GM12864 (cell line): ENCODE data around the gene RHOBTB1.

Experiments used
- DNase-seq: peaks from one replicate; pipeline ENCODE4 v3.0.0-alpha.2; 2011; ENCODE audit warnings: low read depth
- H3K4me3 ChIP-seq: 2 replicates; pipeline ENCODE4 v1.5.1; 2011; ENCODE audit warnings: mild to moderate bottlenecking, low read depth, low read length, control low read depth
- TF ChIP-seq, protein P1 (sequence below): IDR thresholded peaks from 2 replicates; pipeline ENCODE4 v1.5.1; 2011; ENCODE audit warnings: low read depth, mild to moderate bottlenecking, moderate library complexity, low read length, control low read depth, inconsistent platforms; ENCODE audit errors: missing control alignments

RHOBTB1 gene

DNA sequence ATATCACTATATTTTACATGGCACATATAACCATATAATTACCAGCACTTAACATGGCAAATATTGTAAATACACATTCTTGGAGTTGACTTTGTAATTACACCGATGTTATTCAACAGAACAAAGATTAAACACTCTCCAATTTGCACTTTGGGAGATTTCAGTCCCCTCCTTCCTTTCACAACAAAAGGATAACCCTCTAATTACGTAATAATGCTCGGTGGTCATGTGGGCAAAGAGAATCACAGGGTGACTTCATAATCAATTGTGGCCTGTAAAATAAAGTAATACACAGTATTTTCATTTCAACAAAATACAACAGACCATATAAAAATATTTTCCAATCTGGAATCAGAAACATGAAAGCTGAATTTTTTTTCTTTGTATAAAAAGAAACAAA is 73.2 kb downstream of the RHOBTB1 start:
- TF ChIP-seq, protein P1, sequence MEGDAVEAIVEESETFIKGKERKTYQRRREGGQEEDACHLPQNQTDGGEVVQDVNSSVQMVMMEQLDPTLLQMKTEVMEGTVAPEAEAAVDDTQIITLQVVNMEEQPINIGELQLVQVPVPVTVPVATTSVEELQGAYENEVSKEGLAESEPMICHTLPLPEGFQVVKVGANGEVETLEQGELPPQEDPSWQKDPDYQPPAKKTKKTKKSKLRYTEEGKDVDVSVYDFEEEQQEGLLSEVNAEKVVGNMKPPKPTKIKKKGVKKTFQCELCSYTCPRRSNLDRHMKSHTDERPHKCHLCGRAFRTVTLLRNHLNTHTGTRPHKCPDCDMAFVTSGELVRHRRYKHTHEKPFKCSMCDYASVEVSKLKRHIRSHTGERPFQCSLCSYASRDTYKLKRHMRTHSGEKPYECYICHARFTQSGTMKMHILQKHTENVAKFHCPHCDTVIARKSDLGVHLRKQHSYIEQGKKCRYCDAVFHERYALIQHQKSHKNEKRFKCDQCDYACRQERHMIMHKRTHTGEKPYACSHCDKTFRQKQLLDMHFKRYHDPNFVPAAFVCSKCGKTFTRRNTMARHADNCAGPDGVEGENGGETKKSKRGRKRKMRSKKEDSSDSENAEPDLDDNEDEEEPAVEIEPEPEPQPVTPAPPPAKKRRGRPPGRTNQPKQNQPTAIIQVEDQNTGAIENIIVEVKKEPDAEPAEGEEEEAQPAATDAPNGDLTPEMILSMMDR = no peak
- H3K4me3 ChIP-seq = no peak overlapping the region
- no peak for DNase-seq

GRCh38 chr10:60870416-60870728 is 73.6 kb downstream of the RHOBTB1 start:
- no peak overlapping the region for H3K4me3 ChIP-seq
- TF ChIP-seq, protein P1 = no peak
- DNase-seq = no peak

GRCh38 chr10:60869652-60870415 is 74.2 kb downstream of the RHOBTB1 start:
- no peak for DNase-seq
- TF ChIP-seq, protein P1 = no peak
- H3K4me3 ChIP-seq = no peak overlapping the region

- DNase-seq = no peak
- no peak overlapping the region for H3K4me3 ChIP-seq
- TF ChIP-seq, protein P1 = no peak
Measured at GRCh38 chr10:60868946-60869345, 75.0 kb downstream of the RHOBTB1 start.

DNA sequence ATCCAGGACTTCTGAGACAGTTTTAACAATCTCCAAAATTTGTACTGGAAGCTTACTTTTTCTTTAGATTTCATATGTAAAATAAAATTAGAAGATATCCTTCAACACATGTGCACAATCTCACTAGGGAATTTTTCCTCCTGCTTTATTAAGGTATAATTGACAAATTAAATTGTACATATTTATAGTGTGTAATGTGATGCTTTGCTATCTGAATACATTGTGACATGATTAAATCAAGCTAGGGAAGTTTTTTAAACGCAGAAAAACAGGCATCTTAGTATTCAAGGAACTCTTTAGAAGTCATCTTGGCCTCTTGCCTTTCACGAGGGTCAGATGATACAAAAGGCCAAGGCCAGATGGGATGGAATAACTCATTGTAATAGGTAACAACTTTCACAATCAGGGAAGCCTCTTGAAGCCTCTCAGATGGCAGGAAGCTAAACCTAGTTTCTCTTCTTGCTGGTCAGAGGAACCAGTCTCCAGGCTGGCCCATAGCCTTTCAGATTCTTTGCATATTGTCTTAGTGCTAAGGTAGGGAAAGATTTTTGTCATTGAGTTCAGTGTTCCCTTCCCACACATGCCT is 78.7 kb downstream of the RHOBTB1 start:
- TF ChIP-seq, protein P1 = no peak
- H3K4me3 ChIP-seq = no peak overlapping the region
- no peak for DNase-seq

- no peak for DNase-seq
- H3K4me3 ChIP-seq = no peak overlapping the region
- TF ChIP-seq, protein P1 = no peak
Measured at GRCh38 chr10:60863796-60864195, 80.2 kb downstream of the RHOBTB1 start.

DNA sequence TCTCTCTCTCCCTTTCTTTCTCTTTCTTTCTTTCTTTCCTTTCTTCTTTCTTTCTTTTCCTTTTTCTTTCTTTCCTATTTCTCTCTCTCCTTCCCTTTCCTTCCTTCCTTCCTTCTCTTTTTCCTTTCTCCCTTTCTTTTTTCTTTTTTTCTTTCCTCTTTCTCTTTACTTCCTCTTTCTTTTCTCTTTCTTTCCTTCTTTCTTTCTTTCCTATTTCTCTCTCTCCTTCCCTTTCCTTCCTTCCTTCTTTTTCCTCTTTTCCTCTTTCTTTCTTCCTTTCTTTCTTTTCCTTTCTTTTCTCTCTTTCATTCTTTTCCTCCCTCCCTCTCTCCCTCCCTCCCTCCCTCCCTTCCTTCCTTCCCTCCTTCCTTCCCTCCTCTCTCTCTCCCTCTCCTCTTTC is 81.5 kb downstream of the RHOBTB1 start:
- DNase-seq = no peak
- no peak overlapping the region for H3K4me3 ChIP-seq
- TF ChIP-seq, protein P1 = no peak
